Endothelial cell (in vitro differentiated cells): Measurements from ENCODE around the gene HNRNPL. TPM values are rescaled to one million over a fixed set of nuclear protein-coding genes. Genes with fewer than 3 reads are reported as not detected.
A peak's percentile ranks its signal among the peaks of the same experiment; 100 is the strongest.

Source experiments
- DNase-seq: peaks from one replicate; pipeline ENCODE4 v3.0.0; 2021; ENCODE audit warnings: low spot score
- H3K27ac Mint-ChIP-seq: one replicate; pipeline ENCODE4 v1.8.0; 2021; ENCODE audit warnings: mixed read lengths, inconsistent platforms; ENCODE audit not compliant: unreplicated experiment
- H3K27me3 Mint-ChIP-seq: one replicate; pipeline ENCODE4 v1.8.0; 2021; ENCODE audit warnings: mild to moderate bottlenecking, moderate library complexity, mixed read lengths, inconsistent platforms; ENCODE audit not compliant: unreplicated experiment
- H3K36me3 Mint-ChIP-seq: one replicate; pipeline ENCODE4 v1.8.0; 2021; ENCODE audit warnings: mild to moderate bottlenecking, low read depth, mixed read lengths, inconsistent platforms; ENCODE audit not compliant: unreplicated experiment
- H3K4me1 Mint-ChIP-seq: one replicate; pipeline ENCODE4 v1.8.0; 2021; ENCODE audit warnings: mild to moderate bottlenecking, mixed read lengths, inconsistent platforms; ENCODE audit not compliant: unreplicated experiment
- H3K4me3 Mint-ChIP-seq: one replicate; pipeline ENCODE4 v1.8.0; 2021; ENCODE audit warnings: mild to moderate bottlenecking, mixed read lengths, inconsistent platforms; ENCODE audit not compliant: unreplicated experiment
- H3K9me3 Mint-ChIP-seq: one replicate; pipeline ENCODE4 v1.8.0; 2021; ENCODE audit warnings: mixed read lengths, inconsistent platforms; ENCODE audit not compliant: unreplicated experiment
- CTCF ChIP-seq: fragments of 200-600 bp; sonication (generic); IDR thresholded peaks from one replicate; pipeline ENCODE4 v1.5.0; 2021; ENCODE audit warnings: antibody characterized with exemption; ENCODE audit not compliant: unreplicated experiment
- long read RNA-seq: library from polyadenylated mRNA; unstranded; transcript quantifications from one replicate; pipeline ENCODE4 v2.0.0, GENCODE V29; 2020; ENCODE audit not compliant: unreplicated experiment
- total RNA-seq: library from RNA; stranded (reverse); fragmentation: NEBNext Ultra II Directional; extraction: Animal tissue kit (Norgen Biotek cat#: 25700); gene quantifications from one replicate; pipeline ENCODE4 v1.2.1, GENCODE V29; 2021; ENCODE audit not compliant: unreplicated experiment

Gene HNRNPL
- 343 TPM for total RNA-seq
- long read RNA-seq, partial matches to known transcripts, result 0 of 4 reads
- long read RNA-seq, other reads (novel, unspliced or antisense), result 1 of 4 reads

- peaks cover 35% of the 10 kb centered on the region for H3K36me3 Mint-ChIP-seq
- peak; percentile 99 for DNase-seq
- peak within 1 kb of the TSS; percentile 97 for H3K27ac Mint-ChIP-seq
- H3K27me3 Mint-ChIP-seq, result peaks cover 18% of the 10 kb centered on the region
- peaks cover 35% of the 10 kb centered on the region for H3K4me1 Mint-ChIP-seq
- peak; percentile 89 for TF ChIP-seq CTCF
- no peaks in the 10 kb centered on the region for H3K9me3 Mint-ChIP-seq
- H3K4me3 Mint-ChIP-seq, result peak within 1 kb of the TSS; percentile 96
Measured at GRCh38 chr19:38849860-38850435, at the start of gene HNRNPL. HNRNPL (minus strand) TSS chr19:38849986; CDS start chr19:38849966, 20 bp downstream.

- peak overlapping the region; percentile 89 for H3K4me3 Mint-ChIP-seq
- no peak for DNase-seq
- peaks cover 4% of the 10 kb centered on the region for H3K36me3 Mint-ChIP-seq
- TF ChIP-seq CTCF, result no peak
- H3K27me3 Mint-ChIP-seq, result peaks cover 11% of the 10 kb centered on the region
- peaks cover 11% of the 10 kb centered on the region for H3K4me1 Mint-ChIP-seq
- H3K9me3 Mint-ChIP-seq, result no peaks in the 10 kb centered on the region
- peak overlapping the region; percentile 71 for H3K27ac Mint-ChIP-seq
Measured at GRCh38 chr19:38898788-38899446, 49.1 kb upstream of the HNRNPL start.

- peak overlapping the region; percentile 72 for H3K27ac Mint-ChIP-seq
- H3K9me3 Mint-ChIP-seq, result no peaks in the 10 kb centered on the region
- H3K4me3 Mint-ChIP-seq, result no peak overlapping the region
- peaks cover 8% of the 10 kb centered on the region for H3K4me1 Mint-ChIP-seq
- peaks cover 10% of the 10 kb centered on the region for H3K27me3 Mint-ChIP-seq
- DNase-seq, result no peak
- peaks cover 11% of the 10 kb centered on the region for H3K36me3 Mint-ChIP-seq
- no peak for TF ChIP-seq CTCF
Measured at GRCh38 chr19:38894968-38895367, 45.2 kb upstream of the HNRNPL start.

- H3K27me3 Mint-ChIP-seq, result peaks cover 8% of the 10 kb centered on the region
- no peak overlapping the region for H3K27ac Mint-ChIP-seq
- no peak for DNase-seq
- H3K36me3 Mint-ChIP-seq, result peaks cover 11% of the 10 kb centered on the region
- TF ChIP-seq CTCF, result no peak
- peaks cover under 1% of the 10 kb centered on the region for H3K4me1 Mint-ChIP-seq
- H3K9me3 Mint-ChIP-seq, result no peaks in the 10 kb centered on the region
- H3K4me3 Mint-ChIP-seq, result no peak overlapping the region
Measured at GRCh38 chr19:38893341-38893771, 43.6 kb upstream of the HNRNPL start.

GRCh38 chr19:38892841-38893240, 43.1 kb upstream of the HNRNPL start:
- Mint-ChIP-seq H3K36me3 (peaks cover 11% of the 10 kb centered on the region), H3K9me3 (no peaks in the 10 kb centered on the region), H3K27me3 (peaks cover 3% of the 10 kb centered on the region), H3K27ac (no peak overlapping the region), H3K4me1 (no peaks in the 10 kb centered on the region), H3K4me3 (peak overlapping the region; percentile 57)
- TF ChIP-seq CTCF, result no peak
- no peak for DNase-seq
